Loucy (cell line): ENCODE results near the gene EAPP.

ENCODE experiments used
- H2AFZ ChIP-seq: fragments of 200-600 bp; sonication (generic); 2 replicates; pipeline ENCODE4 v1.6.0; 2016; ENCODE audit warnings: antibody characterized with exemption, mild to moderate bottlenecking, low read length, moderate library complexity
- H3F3A ChIP-seq: fragments of 200-600 bp; 2 replicates; pipeline ENCODE4 v1.6.0; 2016; ENCODE audit warnings: antibody characterized with exemption, low read depth, mild to moderate bottlenecking
- H3K27me3 ChIP-seq: fragments of 200-600 bp; sonication (generic); 2 replicates; pipeline ENCODE4 v1.6.1; 2014; ENCODE audit warnings: low read length, mild to moderate bottlenecking; ENCODE audit not compliant: insufficient read depth, poor library complexity, severe bottlenecking
- H3K36me3 ChIP-seq: fragments of 200-600 bp; sonication (generic); 2 replicates; pipeline ENCODE4 v1.6.1; 2016; ENCODE audit warnings: low read length; ENCODE audit not compliant: insufficient read depth
- H3K4me1 ChIP-seq: fragments of 200-600 bp; sonication (generic); 2 replicates; pipeline ENCODE4 v1.5.1; 2014; ENCODE audit warnings: low read length, mild to moderate bottlenecking; ENCODE audit not compliant: insufficient read depth, poor library complexity, severe bottlenecking
- H3K4me2 ChIP-seq: fragments of 200-600 bp; sonication (generic); 2 replicates; pipeline ENCODE4 v1.6.0; 2014; ENCODE audit warnings: antibody characterized with exemption, low read length, low read depth, mild to moderate bottlenecking; ENCODE audit not compliant: poor library complexity, severe bottlenecking
- H3K4me3 ChIP-seq: fragments of 200-600 bp; sonication (generic); 2 replicates; pipeline ENCODE4 v1.5.1; 2014; ENCODE audit warnings: low read length, mild to moderate bottlenecking, mixed read lengths; ENCODE audit not compliant: poor library complexity, severe bottlenecking
- H3K79me2 ChIP-seq: fragments of 200-600 bp; sonication (generic); 2 replicates; pipeline ENCODE4 v1.6.1; 2014; ENCODE audit warnings: low read length; ENCODE audit not compliant: insufficient read depth
- H3K9ac ChIP-seq: fragments of 200-600 bp; sonication (generic); 2 replicates; pipeline ENCODE4 v1.6.0; 2014; ENCODE audit warnings: mild to moderate bottlenecking, low read depth, low read length, moderate library complexity; ENCODE audit not compliant: poor library complexity, severe bottlenecking
- H3K9me2 ChIP-seq: fragments of 200-600 bp; sonication (generic); replicated peaks from 2 replicates; pipeline ENCODE4 v1.6.1; 2016; ENCODE audit warnings: low read depth, low read length, mixed read lengths
- H3K9me3 ChIP-seq: fragments of 200-600 bp; sonication (generic); 2 replicates; pipeline ENCODE4 v1.6.1; 2014; ENCODE audit warnings: mild to moderate bottlenecking, antibody characterized with exemption, low read length, low read depth; ENCODE audit not compliant: insufficient read depth
- H4K20me1 ChIP-seq: fragments of 200-600 bp; sonication (generic); 2 replicates; pipeline ENCODE4 v1.6.0; 2014; ENCODE audit warnings: antibody characterized with exemption, low read length, mild to moderate bottlenecking; ENCODE audit not compliant: insufficient read depth, poor library complexity, severe bottlenecking
- EZH2phosphoT487 ChIP-seq: fragments of 200-600 bp; IDR thresholded peaks from 2 replicates; pipeline ENCODE4 v1.6.1; 2018; ENCODE audit warnings: antibody characterized with exemption, mild to moderate bottlenecking, moderate library complexity, borderline replicate concordance
- TF ChIP-seq, protein P1 (sequence below): fragments of 200-600 bp; sonication (generic); conservative IDR thresholded peaks from 2 replicates; pipeline ENCODE4 v1.5.1; 2014; ENCODE audit warnings: mild to moderate bottlenecking, antibody characterized with exemption, low read length

EAPP gene

DNA sequence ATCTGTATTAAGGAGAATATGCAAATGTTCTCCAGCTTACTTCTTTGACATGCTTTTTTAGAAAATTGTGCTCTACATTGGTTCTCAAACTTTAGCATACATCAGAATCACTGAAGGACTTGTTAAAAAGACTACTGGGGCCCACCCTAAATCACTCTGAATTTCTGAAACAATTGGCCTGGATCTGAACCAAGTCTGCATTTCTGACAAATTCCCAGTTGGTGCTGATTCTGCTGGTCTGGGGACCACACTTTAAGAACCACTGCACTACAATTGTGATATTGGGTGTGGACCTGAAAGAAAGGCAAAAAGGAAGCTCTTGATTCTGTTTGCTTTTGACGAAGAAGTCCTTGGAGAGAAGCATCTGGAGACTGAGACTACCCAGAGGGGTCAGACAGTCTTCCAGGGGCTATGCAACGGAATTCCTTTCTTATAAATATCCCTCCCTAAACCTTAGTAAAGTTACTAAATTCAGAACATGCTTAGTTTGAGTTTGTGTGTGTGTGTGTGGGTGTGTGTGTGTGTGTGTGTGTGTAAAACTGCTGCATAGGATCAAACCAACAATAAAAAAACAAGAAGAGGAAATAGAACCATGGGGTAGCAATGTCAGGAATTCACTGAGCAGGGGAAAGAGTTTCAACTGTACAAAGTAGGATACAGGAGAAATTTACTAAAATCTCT is 36.8 kb downstream of the EAPP start:
- Histone ChIP-seq H3K4me2 (no peak overlapping the region), H3K9ac (no peak overlapping the region), H3K36me3 (no peaks in the 10 kb centered on the region), H3F3A (no peaks in the 10 kb centered on the region), H3K9me3 (no peaks in the 10 kb centered on the region), H3K4me1 (no peaks in the 10 kb centered on the region), H3K79me2 (no peaks in the 10 kb centered on the region), H4K20me1 (no peaks in the 10 kb centered on the region), H2AFZ (no peak overlapping the region), H3K27me3 (no peaks in the 10 kb centered on the region), H3K4me3 (no peak overlapping the region), H3K9me2 (no peaks in the 10 kb centered on the region)
- TF ChIP-seq, protein P1, sequence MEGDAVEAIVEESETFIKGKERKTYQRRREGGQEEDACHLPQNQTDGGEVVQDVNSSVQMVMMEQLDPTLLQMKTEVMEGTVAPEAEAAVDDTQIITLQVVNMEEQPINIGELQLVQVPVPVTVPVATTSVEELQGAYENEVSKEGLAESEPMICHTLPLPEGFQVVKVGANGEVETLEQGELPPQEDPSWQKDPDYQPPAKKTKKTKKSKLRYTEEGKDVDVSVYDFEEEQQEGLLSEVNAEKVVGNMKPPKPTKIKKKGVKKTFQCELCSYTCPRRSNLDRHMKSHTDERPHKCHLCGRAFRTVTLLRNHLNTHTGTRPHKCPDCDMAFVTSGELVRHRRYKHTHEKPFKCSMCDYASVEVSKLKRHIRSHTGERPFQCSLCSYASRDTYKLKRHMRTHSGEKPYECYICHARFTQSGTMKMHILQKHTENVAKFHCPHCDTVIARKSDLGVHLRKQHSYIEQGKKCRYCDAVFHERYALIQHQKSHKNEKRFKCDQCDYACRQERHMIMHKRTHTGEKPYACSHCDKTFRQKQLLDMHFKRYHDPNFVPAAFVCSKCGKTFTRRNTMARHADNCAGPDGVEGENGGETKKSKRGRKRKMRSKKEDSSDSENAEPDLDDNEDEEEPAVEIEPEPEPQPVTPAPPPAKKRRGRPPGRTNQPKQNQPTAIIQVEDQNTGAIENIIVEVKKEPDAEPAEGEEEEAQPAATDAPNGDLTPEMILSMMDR = no peak
- TF ChIP-seq EZH2phosphoT487 = no peak

DNA sequence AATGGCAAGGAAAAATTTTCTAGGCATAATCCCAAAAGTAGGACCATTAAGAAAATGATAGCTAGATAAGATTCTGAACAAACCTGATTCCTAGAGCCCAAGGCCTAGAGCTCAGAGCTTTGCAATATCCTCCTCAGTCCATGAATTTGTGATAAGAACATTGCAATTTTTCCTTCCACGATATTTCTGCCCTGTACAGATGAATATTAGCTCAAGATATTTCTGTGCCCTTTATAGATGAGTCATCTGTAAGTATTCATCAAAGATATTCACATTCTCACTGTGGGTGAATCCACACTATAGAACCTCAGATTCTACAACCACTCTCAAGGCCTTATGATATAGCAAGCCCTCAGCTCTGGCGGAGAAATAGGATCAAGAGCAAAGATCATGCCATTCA is 37.5 kb downstream of the EAPP start:
- H3K4me1 ChIP-seq = no peaks in the 10 kb centered on the region
- no peak overlapping the region for H3K4me3 ChIP-seq
- H3K27me3 ChIP-seq = no peaks in the 10 kb centered on the region
- H2AFZ ChIP-seq = no peak overlapping the region
- no peak overlapping the region for H3K9ac ChIP-seq
- no peaks in the 10 kb centered on the region for H4K20me1 ChIP-seq
- H3K9me2 ChIP-seq = no peaks in the 10 kb centered on the region
- no peak overlapping the region for H3K4me2 ChIP-seq
- no peaks in the 10 kb centered on the region for H3K36me3 ChIP-seq
- no peaks in the 10 kb centered on the region for H3K79me2 ChIP-seq
- no peaks in the 10 kb centered on the region for H3F3A ChIP-seq
- TF ChIP-seq, protein P1 = no peak
- no peak for TF ChIP-seq EZH2phosphoT487
- H3K9me3 ChIP-seq = no peaks in the 10 kb centered on the region

DNA sequence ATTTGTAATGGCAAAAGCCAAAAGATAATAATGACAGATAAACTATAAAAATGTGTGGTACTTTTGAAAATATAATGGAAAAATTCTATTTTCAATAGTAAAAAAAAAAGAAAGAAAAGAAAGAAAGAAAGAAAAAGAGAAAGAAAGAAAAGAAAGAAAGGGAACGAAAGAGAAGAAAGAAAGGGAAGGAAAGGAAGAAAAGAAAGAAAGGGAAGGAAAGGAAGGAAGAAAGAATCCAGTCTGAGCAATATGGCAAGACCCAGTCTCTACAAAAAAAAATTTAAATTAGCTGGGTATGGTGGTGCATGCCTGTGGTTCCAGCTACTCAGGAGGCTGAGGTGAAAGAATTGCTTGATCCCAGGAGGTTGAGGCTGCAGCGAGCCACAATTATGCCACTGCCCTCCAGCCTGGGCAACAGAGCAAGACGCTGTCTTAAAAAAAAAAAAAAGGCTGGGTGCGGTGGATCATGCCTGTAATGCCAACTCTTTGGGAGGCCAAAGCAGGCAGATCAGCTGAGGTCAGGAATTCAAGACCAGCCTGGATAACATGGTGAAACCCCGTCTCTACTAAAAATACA is 38.4 kb downstream of the EAPP start:
- TF ChIP-seq EZH2phosphoT487 = no peak
- Histone ChIP-seq H2AFZ (no peak overlapping the region), H3K27me3 (no peaks in the 10 kb centered on the region), H3K4me2 (no peak overlapping the region), H3K4me1 (no peaks in the 10 kb centered on the region), H3K9me3 (no peaks in the 10 kb centered on the region), H3K79me2 (no peaks in the 10 kb centered on the region), H3K9ac (no peak overlapping the region), H3K4me3 (no peak overlapping the region), H3F3A (no peaks in the 10 kb centered on the region), H4K20me1 (no peaks in the 10 kb centered on the region), H3K9me2 (no peaks in the 10 kb centered on the region), H3K36me3 (no peaks in the 10 kb centered on the region)
